IMR-90 (cell line): ENCODE results near the gene IL11. TPM values are rescaled to one million over a fixed set of nuclear protein-coding genes. Genes with fewer than 3 reads are reported as not detected.

Source experiments
- ATAC-seq: fragments of 200-7000 bp; cut with Tn5 transposase; 2 replicates; pipeline ENCODE4 v1.9.1; 2020; ENCODE audit warnings: low read depth, mild to moderate bottlenecking, moderate library complexity
- BruUV-seq: library from RNA; stranded (reverse); fragments of 400-500 nt; replicated peaks from 2 replicates; lab custom pipeline; 2021; lab: Mats Ljungman, UMichigan
- CTCF ChIA-PET: fragments of 300-600 bp; formaldehyde crosslinking; extraction: SDS; loops from one replicate; lab custom pipeline; 2021; ENCODE audit warnings: antibody characterized with exemption; lab: Yijun Ruan, JAX
- POLR2A ChIA-PET: fragments of 300-600 bp; sonication (Branson Sonifier 250); formaldehyde crosslinking; loops from one replicate; lab custom pipeline; 2022; ENCODE audit warnings: antibody characterized with exemption; ENCODE audit not compliant: unreplicated experiment; lab: Charles Lee
- DNase-seq: peaks from one replicate; pipeline ENCODE4 v3.0.0; 2013
- H2AFZ ChIP-seq: replicated peaks from 2 replicates; pipeline ENCODE3; 2013; ENCODE audit warnings: low read length, mild to moderate bottlenecking; ENCODE audit not compliant: poor library complexity
- H2AK5ac ChIP-seq: 2 replicates; pipeline ENCODE4 v1.6.1; 2013; ENCODE audit warnings: low read depth, low read length, inconsistent platforms
- H2AK9ac ChIP-seq: replicated peaks from 2 replicates; pipeline ENCODE3; 2013; ENCODE audit warnings: mild to moderate bottlenecking, low read depth, low read length, moderate library complexity; ENCODE audit not compliant: poor library complexity
- H2BK120ac ChIP-seq: 2 replicates; pipeline ENCODE4 v1.6.1; 2013; ENCODE audit warnings: low read depth, low read length, inconsistent platforms
- H2BK15ac ChIP-seq: 3 replicates; pipeline ENCODE4 v1.6.1; 2013; ENCODE audit warnings: low read depth, low read length, inconsistent platforms
- H2BK20ac ChIP-seq: 2 replicates; pipeline ENCODE4 v1.6.1; 2013; ENCODE audit warnings: low read depth, mild to moderate bottlenecking, inconsistent platforms, low read length, moderate library complexity
- H2BK5ac ChIP-seq: 2 replicates; pipeline ENCODE4 v1.6.1; 2013; ENCODE audit warnings: mild to moderate bottlenecking, low read depth, low read length, inconsistent platforms; ENCODE audit not compliant: poor library complexity, severe bottlenecking
- H3K14ac ChIP-seq: replicated peaks from 2 replicates; pipeline ENCODE4 v1.6.1; 2013; ENCODE audit warnings: low read depth, low read length, inconsistent platforms
- H3K18ac ChIP-seq: 2 replicates; pipeline ENCODE4 v1.6.1; 2013; ENCODE audit warnings: low read depth, low read length, control low read depth
- H3K23ac ChIP-seq: 2 replicates; pipeline ENCODE4 v1.6.1; 2013; ENCODE audit warnings: low read depth, low read length, inconsistent platforms
- H3K27ac ChIP-seq: 2 replicates; pipeline ENCODE4 v1.5.1; 2013; ENCODE audit warnings: mild to moderate bottlenecking, control low read depth, low read length; ENCODE audit not compliant: insufficient read depth
- H3K27me3 ChIP-seq: 2 replicates; pipeline ENCODE4 v1.6.1; 2013; ENCODE audit warnings: low read length; ENCODE audit not compliant: control insufficient read depth, insufficient read depth
- H3K36me3 ChIP-seq: 2 replicates; pipeline ENCODE4 v1.6.1; 2013; ENCODE audit warnings: low read length, mixed read lengths; ENCODE audit not compliant: control insufficient read depth, insufficient read depth
- H3K4ac ChIP-seq: 2 replicates; pipeline ENCODE4 v1.6.1; 2013; ENCODE audit warnings: low read depth, low read length, inconsistent platforms
- H3K4me1 ChIP-seq: 2 replicates; pipeline ENCODE4 v1.6.1; 2013; ENCODE audit warnings: low read length, mixed read lengths; ENCODE audit not compliant: control insufficient read depth, insufficient read depth
- H3K4me2 ChIP-seq: 2 replicates; pipeline ENCODE4 v1.6.1; 2013; ENCODE audit warnings: low read depth, mild to moderate bottlenecking, control low read depth, low read length, moderate library complexity
- H3K4me3 ChIP-seq: 2 replicates; pipeline ENCODE4 v1.5.1; 2013; ENCODE audit warnings: low read depth, mild to moderate bottlenecking, control low read depth, low read length, moderate library complexity; ENCODE audit not compliant: insufficient read depth
- H3K56ac ChIP-seq: 2 replicates; pipeline ENCODE4 v1.6.1; 2013; ENCODE audit warnings: low read length, inconsistent platforms; ENCODE audit not compliant: insufficient read depth; ENCODE audit errors: extremely low read depth
- H3K79me1 ChIP-seq, 2 experiments: 2 replicates each; pipeline ENCODE4 v1.6.1; 2013; ENCODE audit warnings: low read length in 2 of 2, inconsistent platforms in 1 of 2, low read depth in 1 of 2
- H3K9ac ChIP-seq: 2 replicates; pipeline ENCODE4 v1.6.1; 2013; ENCODE audit warnings: low read depth, low read length, control low read depth
- H3K9me1 ChIP-seq: 2 replicates; pipeline ENCODE4 v1.6.1; 2013; ENCODE audit warnings: low read length, inconsistent platforms; ENCODE audit not compliant: insufficient read depth
- H3K9me3 ChIP-seq: 2 replicates; pipeline ENCODE4 v1.6.1; 2013; ENCODE audit warnings: low read length; ENCODE audit not compliant: control insufficient read depth, insufficient read depth
- H4K20me1 ChIP-seq: 2 replicates; pipeline ENCODE4 v1.6.1; 2013; ENCODE audit warnings: low read length, inconsistent platforms; ENCODE audit not compliant: insufficient read depth
- H4K5ac ChIP-seq: 2 replicates; pipeline ENCODE4 v1.6.1; 2013; ENCODE audit warnings: mild to moderate bottlenecking, low read depth, low read length, control low read depth
- H4K8ac ChIP-seq, 2 experiments: 2 replicates each; pipeline ENCODE4 v1.6.1; 2013; ENCODE audit warnings: low read depth in 2 of 2, low read length in 2 of 2, control low read depth in 1 of 2, inconsistent platforms in 1 of 2
- H4K91ac ChIP-seq: 2 replicates; pipeline ENCODE4 v1.6.1; 2013; ENCODE audit warnings: low read depth, low read length, inconsistent platforms; ENCODE audit not compliant: insufficient read depth
- CEBPB ChIP-seq: IDR thresholded peaks from 2 replicates; pipeline ENCODE4 v1.6.1; 2012; ENCODE audit warnings: low read depth, low read length, improper control_type of control experiment
- FOS ChIP-seq: fragments of 150-350 bp; IDR thresholded peaks from 2 replicates; pipeline ENCODE4 v1.6.1; 2016; ENCODE audit warnings: low read depth, low read length
- MAFK ChIP-seq: IDR thresholded peaks from 2 replicates; pipeline ENCODE4 v1.6.1; 2012; ENCODE audit warnings: low read depth, low read length, improper control_type of control experiment
- MAZ ChIP-seq: IDR thresholded peaks from 2 replicates; pipeline ENCODE4 v1.6.1; 2012; ENCODE audit warnings: low read depth, mild to moderate bottlenecking, low read length, improper control_type of control experiment, moderate library complexity, borderline replicate concordance
- NFE2L2 ChIP-seq: fragments of 150-350 bp; IDR thresholded peaks from 2 replicates; pipeline ENCODE4 v1.6.1; 2016; ENCODE audit warnings: low read depth, mild to moderate bottlenecking, low read length
- POLR2A ChIP-seq: IDR thresholded peaks from 2 replicates; pipeline ENCODE4 v1.6.1; 2012; ENCODE audit warnings: mild to moderate bottlenecking, low read depth, low read length
- SMC3 ChIP-seq: fragments of 150-350 bp; IDR thresholded peaks from 2 replicates; pipeline ENCODE4 v1.6.1; 2016; ENCODE audit warnings: low read depth, mild to moderate bottlenecking, antibody characterized with exemption, low read length, moderate library complexity
- whole genome bisulfite sequencing, 2 experiments: methylation state at CpG; one replicate each; pipeline versions ENCODE4 v1.1.5 to v1.1.7; 2013; ENCODE audit warnings: missing lambda C conversion rate in 2 of 2; ENCODE audit not compliant: insufficient read length in 1 of 2; ENCODE audit errors: extremely low coverage in 2 of 2; 5-methylcytosine and 5-hydroxymethylcytosine counted together
- dilution Hi-C: fragments of 300-500 bp; cut with HindIII; formaldehyde crosslinking; loops from one replicate; pipeline ENCODE4 v1.14.3; 2018; ENCODE audit warnings: low sequenced_read_pairs; ENCODE audit not compliant: unreplicated experiment
- in situ Hi-C: fragments of 300-500 bp; cut with MboI; formaldehyde crosslinking; loops from 3 replicates; pipeline ENCODE4 v1.14.3; 2019; ENCODE audit warnings: low sequenced_read_pairs, inconsistent platforms, mixed read lengths
- intact Hi-C: fragments of 100-400 bp; cut with micrococcal nuclease; formaldehyde crosslinking; loops from 2 replicates; pipeline ENCODE4 v1.10.0; 2022
- polyA plus RNA-seq, 3 experiments: library from polyadenylated mRNA; depleted of rRNA; stranded (reverse); fragments of >200 nt; gene quantifications; 2 replicates each; pipeline ENCODE4 v1.2.3, GENCODE V29; 2012; ENCODE audit warnings: low replicate concordance in 1 of 3
- total RNA-seq: library from RNA; depleted of rRNA; stranded (reverse); fragments of >200 nt; gene quantifications from 2 replicates; pipeline ENCODE4 v1.2.3, GENCODE V29; 2012
- TF ChIP-seq, protein P1 (sequence below): fragments of 150-350 bp; IDR thresholded peaks from 2 replicates; pipeline ENCODE4 v1.6.1; 2016; ENCODE audit warnings: low read depth, mild to moderate bottlenecking, low read length, moderate library complexity, borderline replicate concordance
- TF ChIP-seq, protein P2 (sequence below): conservative IDR thresholded peaks from 2 replicates; pipeline ENCODE4 v1.5.1; 2012; ENCODE audit warnings: mild to moderate bottlenecking, low read depth, low read length, improper control_type of control experiment

The IL11 gene
- total and polyA plus RNA-seq, 2 of the 4 experiments (the other 2 are of a cell fraction) = 14.3 to 33.6 TPM

DNA sequence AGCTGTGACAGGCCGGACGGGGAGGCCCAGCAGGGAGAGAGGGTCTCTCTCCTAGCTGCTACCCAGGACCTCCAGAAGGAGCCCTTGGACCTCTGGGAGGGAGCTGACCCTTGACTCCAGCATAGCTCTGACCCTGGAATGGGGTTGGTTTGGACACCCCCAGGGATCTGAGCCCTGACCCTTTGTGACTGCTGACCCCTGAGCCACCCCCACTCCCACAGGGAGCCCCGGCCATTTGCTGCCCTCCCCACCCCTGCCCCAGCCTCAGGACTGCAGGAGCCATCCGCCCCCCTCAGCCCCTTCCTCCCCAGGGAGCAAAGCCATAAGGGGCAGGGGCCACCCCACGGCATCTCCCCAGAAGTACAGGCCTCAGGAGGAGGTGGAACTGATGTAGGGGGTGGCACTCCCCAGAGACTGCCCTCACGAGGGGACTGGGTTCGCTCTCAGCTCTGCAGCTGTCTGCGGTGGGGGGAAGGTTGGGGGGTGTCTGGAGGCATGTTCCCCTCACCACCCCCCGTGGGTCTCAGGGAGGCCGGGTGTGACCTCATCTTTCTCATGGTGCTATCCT, 22.7 kb downstream of the IL11 start:
- Histone ChIP-seq H2BK5ac (no peak overlapping the region), H3K79me1 (no peaks in the 10 kb centered on the region), H3K4me1 (peaks cover 3% of the 10 kb centered on the region; the same call in 1 of the 2 replicates), H2BK120ac (no peak overlapping the region), H3K27ac (no peak overlapping the region), H3K9me3 (no peaks in the 10 kb centered on the region), H3K56ac (no peak overlapping the region), H2BK20ac (no peak overlapping the region), H3K36me3 (peaks cover 16% of the 10 kb centered on the region; the same call in 1 of the 2 replicates), H2AK5ac (no peak overlapping the region), H3K4ac (no peak overlapping the region), H3K9ac (no peak overlapping the region), H2AK9ac (no peak overlapping the region), H2AFZ (no peak overlapping the region), H3K27me3 (peaks cover 11% of the 10 kb centered on the region), H2BK15ac (no peak overlapping the region), H3K14ac (no peak overlapping the region), H4K8ac (no peak overlapping the region), H3K18ac (no peak overlapping the region), H3K23ac (no peak overlapping the region), H3K9me1 (no peaks in the 10 kb centered on the region), H3K4me3 (no peak overlapping the region), H3K4me2 (no peak overlapping the region), H4K20me1 (no peaks in the 10 kb centered on the region; the same call in 1 of the 2 replicates), H4K91ac (no peak overlapping the region), H4K5ac (no peak overlapping the region)
- WGBS, 2 experiments = 100% methylated on average over 2 of the region's 10 CpGs; no CpG with 5 or more reads in 1 of the 2 experiments
- in situ Hi-C loops (no loop called here), dilution Hi-C loops (no loop called here), intact Hi-C loops (no loop called here)
- ChIA-PET POLR2A (no interaction called here), CTCF (interaction anchor here (0.5 kb wide), 1 partner anchor 9 kb away, joined by 5 read pairs; no protein-coding TSS in a partner anchor)
- no peak for DNase-seq
- no peak for ATAC-seq
- no TSS peak for BruUV-seq
- TF ChIP-seq SMC3 (no peak), MAFK (no peak), MAZ (no peak), FOS (no peak), NFE2L2 (no peak), POLR2A (no peak), CEBPB (no peak)
- TF ChIP-seq, protein P1, sequence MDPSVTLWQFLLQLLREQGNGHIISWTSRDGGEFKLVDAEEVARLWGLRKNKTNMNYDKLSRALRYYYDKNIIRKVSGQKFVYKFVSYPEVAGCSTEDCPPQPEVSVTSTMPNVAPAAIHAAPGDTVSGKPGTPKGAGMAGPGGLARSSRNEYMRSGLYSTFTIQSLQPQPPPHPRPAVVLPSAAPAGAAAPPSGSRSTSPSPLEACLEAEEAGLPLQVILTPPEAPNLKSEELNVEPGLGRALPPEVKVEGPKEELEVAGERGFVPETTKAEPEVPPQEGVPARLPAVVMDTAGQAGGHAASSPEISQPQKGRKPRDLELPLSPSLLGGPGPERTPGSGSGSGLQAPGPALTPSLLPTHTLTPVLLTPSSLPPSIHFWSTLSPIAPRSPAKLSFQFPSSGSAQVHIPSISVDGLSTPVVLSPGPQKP = no peak
- TF ChIP-seq, protein P2, sequence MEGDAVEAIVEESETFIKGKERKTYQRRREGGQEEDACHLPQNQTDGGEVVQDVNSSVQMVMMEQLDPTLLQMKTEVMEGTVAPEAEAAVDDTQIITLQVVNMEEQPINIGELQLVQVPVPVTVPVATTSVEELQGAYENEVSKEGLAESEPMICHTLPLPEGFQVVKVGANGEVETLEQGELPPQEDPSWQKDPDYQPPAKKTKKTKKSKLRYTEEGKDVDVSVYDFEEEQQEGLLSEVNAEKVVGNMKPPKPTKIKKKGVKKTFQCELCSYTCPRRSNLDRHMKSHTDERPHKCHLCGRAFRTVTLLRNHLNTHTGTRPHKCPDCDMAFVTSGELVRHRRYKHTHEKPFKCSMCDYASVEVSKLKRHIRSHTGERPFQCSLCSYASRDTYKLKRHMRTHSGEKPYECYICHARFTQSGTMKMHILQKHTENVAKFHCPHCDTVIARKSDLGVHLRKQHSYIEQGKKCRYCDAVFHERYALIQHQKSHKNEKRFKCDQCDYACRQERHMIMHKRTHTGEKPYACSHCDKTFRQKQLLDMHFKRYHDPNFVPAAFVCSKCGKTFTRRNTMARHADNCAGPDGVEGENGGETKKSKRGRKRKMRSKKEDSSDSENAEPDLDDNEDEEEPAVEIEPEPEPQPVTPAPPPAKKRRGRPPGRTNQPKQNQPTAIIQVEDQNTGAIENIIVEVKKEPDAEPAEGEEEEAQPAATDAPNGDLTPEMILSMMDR = no peak
